ENCODE results near the gene PKD1.

DNA sequence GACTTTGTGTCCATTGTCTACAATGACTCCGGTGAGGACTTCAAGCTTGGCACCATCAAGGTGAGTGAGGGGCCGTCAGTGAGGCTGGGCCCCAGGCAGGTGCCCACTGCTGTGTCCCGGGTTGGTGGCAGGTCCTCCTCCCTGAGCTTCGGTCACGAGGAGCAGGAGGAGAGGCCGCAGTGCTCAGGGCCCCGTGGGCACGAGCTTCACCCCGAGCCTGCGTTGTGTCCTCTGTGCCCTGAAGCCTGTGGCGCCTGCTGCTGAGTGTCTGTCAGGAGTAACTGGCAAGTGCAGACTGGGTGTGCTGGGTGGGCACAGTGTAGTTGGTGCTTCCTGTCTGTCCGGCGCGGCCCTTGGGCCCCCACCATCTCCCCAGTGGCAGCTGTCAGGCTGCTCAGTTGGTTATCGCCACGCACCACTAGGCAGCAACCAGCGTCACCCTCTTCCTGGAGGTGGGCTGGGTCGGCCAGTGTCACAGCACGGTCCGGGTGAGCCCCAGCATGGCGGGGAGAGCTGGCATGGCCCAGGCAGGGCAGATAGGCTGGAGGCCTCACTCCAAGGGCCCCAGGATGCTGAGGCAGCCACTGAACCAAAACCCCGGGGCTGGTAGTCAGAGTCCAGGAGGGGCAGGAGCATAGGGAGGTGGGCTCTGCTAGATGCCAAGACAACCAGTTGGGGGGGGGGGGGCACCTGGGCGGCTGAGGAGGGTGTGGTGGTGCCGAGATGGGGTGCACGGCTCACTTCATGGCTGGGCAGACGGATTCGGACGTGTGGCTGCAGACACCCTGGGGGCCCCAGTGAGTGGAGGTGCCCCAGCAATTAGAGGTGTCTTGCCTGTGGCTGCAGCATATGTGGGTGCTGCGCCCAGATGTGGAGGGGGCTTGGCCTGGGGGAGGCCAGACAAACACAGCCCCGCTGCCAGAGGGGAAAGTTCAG, 48.6 kb downstream of the PKD1 start:
- TF ChIP-seq POLR2A (IDR thresholded peaks at IDR 0.05; ENCODE audit: low read length) (no peak), GATA1 (IDR thresholded peaks at IDR 0.05; ENCODE audit: low read depth, low read length) (no peak)
